ENCODE measurements around the gene HOXD12.

- TF ChIP-seq CTCF (IDR thresholded peaks at IDR 0.05) (no peak), POLR2A (IDR thresholded peaks at IDR 0.05) (no peak)
Observed at GRCh38 chr2:176101842-176102241, 2.2 kb downstream of the HOXD12 start.
